ENCODE data around the gene ARHGAP26. TPM values are rescaled to one million over a fixed set of nuclear protein-coding genes. Genes with fewer than 3 reads are reported as not detected.

The ARHGAP26 gene
- total and polyA plus RNA-seq, 2 of the 4 experiments (the other 2 are of a cell fraction) = 0.54 to 0.56 TPM

- H3K27ac ChIP-seq (ENCODE audit: insufficient read depth, low read length) = no peak overlapping the region
- H4K20me1 ChIP-seq (ENCODE audit: insufficient read depth, low read length) = no peaks in the 10 kb centered on the region
- intact Hi-C loops (cut with micrococcal nuclease) = no loop called here
- no peak overlapping the region for H3K14ac ChIP-seq (replicated peaks; ENCODE audit: low read depth, low read length)
- no peak overlapping the region for H4K91ac ChIP-seq (ENCODE audit: insufficient read depth, low read depth, low read length)
- H3K79me1 ChIP-seq (ENCODE audit: low read depth in 1 of 2, low read length in 2 of 2) = 0 out of 4 replicates have a peak, but pooled peaks cover 0 to 4% of the 10 kb centered on the region in 2 experiments
- no peak overlapping the region for H2BK15ac ChIP-seq (ENCODE audit: low read depth, low read length)
- no peak overlapping the region for H3K9ac ChIP-seq (ENCODE audit: low read depth, low read length)
- no peaks in the 10 kb centered on the region for H3K36me3 ChIP-seq (ENCODE audit: control insufficient read depth, insufficient read depth, low read length)
- H2BK5ac ChIP-seq (ENCODE audit: low read depth, low read length, poor library complexity, severe bottlenecking) = no peak overlapping the region
- no peak overlapping the region for H3K4me2 ChIP-seq (ENCODE audit: low read depth, low read length)
- H3K27me3 ChIP-seq (ENCODE audit: control insufficient read depth, insufficient read depth, low read length) = no peaks in the 10 kb centered on the region
- no peak overlapping the region for H2AK5ac ChIP-seq (ENCODE audit: low read depth, low read length)
- no peak overlapping the region for H3K4me3 ChIP-seq (ENCODE audit: insufficient read depth, low read depth, low read length)
- H3K9me3 ChIP-seq (ENCODE audit: control insufficient read depth, insufficient read depth, low read length) = no peaks in the 10 kb centered on the region
- ChIA-PET POLR2A (ENCODE audit: unreplicated experiment) (no interaction called here), CTCF (interaction anchor here (0.7 kb wide), 1 partner anchor 30 kb away, joined by 3 read pairs; no protein-coding TSS in a partner anchor)
- no peak overlapping the region for H2BK120ac ChIP-seq (ENCODE audit: low read depth, low read length)
- no TSS peak for BruUV-seq (replicated peaks)
- no peak overlapping the region for H2AK9ac ChIP-seq (replicated peaks; ENCODE audit: low read depth, low read length, poor library complexity)
- no peak overlapping the region for H3K23ac ChIP-seq (ENCODE audit: low read depth, low read length)
- H3K4me1 ChIP-seq (ENCODE audit: control insufficient read depth, insufficient read depth, low read length) = peaks cover under 1% of the 10 kb centered on the region; the same call in 1 of the 2 replicates
- in situ Hi-C loops (cut with MboI; ENCODE audit: low sequenced_read_pairs) = loop anchor here (10.0 to 25.0 kb wide), 2 partner anchors 391 to 1174 kb away; partner anchors contain the start of gene NR3C1
- no CpG with 5 or more reads among the region's 4 CpGs for WGBS, 2 experiments (ENCODE audit: extremely low coverage in 2 of 2, insufficient read length in 1 of 2)
- H4K5ac ChIP-seq (ENCODE audit: low read depth, low read length) = no peak overlapping the region
- no peak overlapping the region for H3K4ac ChIP-seq (ENCODE audit: low read depth, low read length)
- TF ChIP-seq SMC3 (IDR thresholded peaks at IDR 0.05; ENCODE audit: low read depth, low read length) = no peak
- TF ChIP-seq MAFK (IDR thresholded peaks at IDR 0.05; ENCODE audit: low read depth, low read length) = peak; percentile 63
- DNase-seq (no peak), ATAC-seq (ENCODE audit: low read depth) (no peak)
- H3K9me1 ChIP-seq (ENCODE audit: insufficient read depth, low read length) = peaks cover 6% of the 10 kb centered on the region
- no peak overlapping the region for H3K56ac ChIP-seq (ENCODE audit: extremely low read depth, insufficient read depth, low read length)
- no peak overlapping the region for H2AFZ ChIP-seq (replicated peaks; ENCODE audit: low read length, poor library complexity)
- no peak overlapping the region for H3K18ac ChIP-seq (ENCODE audit: low read depth, low read length)
- H4K8ac ChIP-seq (ENCODE audit: low read depth in 2 of 2, low read length in 2 of 2) = no peak overlapping the region
- no peak overlapping the region for H2BK20ac ChIP-seq (ENCODE audit: low read depth, low read length)
- dilution Hi-C loops (cut with HindIII; ENCODE audit: low sequenced_read_pairs, unreplicated experiment) = no loop called here
Observed at GRCh38 chr5:143013176-143013891, 243.2 kb downstream of the ARHGAP26 start.
